Thoracic aorta (tissue), 2 donors: ENCODE data around the gene SP9. TPM values are rescaled to one million over a fixed set of nuclear protein-coding genes. Genes with fewer than 3 reads are reported as not detected.

Experiments used
- ATAC-seq: fragments of 150-250 bp; one replicate; pipeline ENCODE4 v1.8.0; 2017; ENCODE audit warnings: low read depth; ENCODE audit not compliant: insufficient number of reproducible peaks, low FRiP score
- DNase-seq: peaks from one replicate; pipeline ENCODE4 v3.0.0-alpha.2; 2020; ENCODE audit warnings: low spot score
- H3K27ac ChIP-seq, 2 donors: fragments of 200-600 bp; sonication (generic); 1 replicate in 1 of 2; 2 replicates in 1 of 2; pipeline ENCODE4 v1.5.1; 2016; ENCODE audit warnings: mild to moderate bottlenecking in 2 of 2, moderate library complexity in 2 of 2
- H3K27me3 ChIP-seq: fragments of 200-600 bp; sonication (generic); replicated peaks from 2 replicates; pipeline ENCODE4 v1.6.0; 2016; ENCODE audit warnings: mild to moderate bottlenecking; ENCODE audit not compliant: insufficient read depth
- H3K36me3 ChIP-seq: fragments of 200-600 bp; sonication (generic); one replicate; pipeline ENCODE4 v1.5.1; 2016
- H3K4me1 ChIP-seq, 2 donors: fragments of 200-600 bp; sonication (generic); 1 replicate in 1 of 2; 2 replicates in 1 of 2; pipeline versions ENCODE4 v1.5.1 to v1.6.0; 2016; ENCODE audit warnings: low read depth in 2 of 2, mild to moderate bottlenecking in 1 of 2; ENCODE audit not compliant: control insufficient read depth in 1 of 2
- H3K4me3 ChIP-seq: fragments of 200-600 bp; sonication (generic); 2 replicates; pipeline ENCODE4 v1.5.1; 2016; ENCODE audit warnings: mild to moderate bottlenecking
- H3K9me3 ChIP-seq: fragments of 200-600 bp; sonication (generic); 2 replicates; pipeline ENCODE4 v1.5.1; 2016
- total RNA-seq, 2 donors: library from RNA; depleted of rRNA; stranded (reverse); fragments of >200 nt; gene quantifications; one replicate each; pipeline versions ENCODE4 v1.1.0 to v1.2.3, GENCODE V29; 2016
- TF ChIP-seq, protein P1 (sequence below): fragments of 200-600 bp; sonication (generic); IDR thresholded peaks from one replicate; pipeline ENCODE4 v1.5.1; 2019; ENCODE audit warnings: antibody characterized with exemption

The SP9 gene
- not detected for total RNA-seq

DNA sequence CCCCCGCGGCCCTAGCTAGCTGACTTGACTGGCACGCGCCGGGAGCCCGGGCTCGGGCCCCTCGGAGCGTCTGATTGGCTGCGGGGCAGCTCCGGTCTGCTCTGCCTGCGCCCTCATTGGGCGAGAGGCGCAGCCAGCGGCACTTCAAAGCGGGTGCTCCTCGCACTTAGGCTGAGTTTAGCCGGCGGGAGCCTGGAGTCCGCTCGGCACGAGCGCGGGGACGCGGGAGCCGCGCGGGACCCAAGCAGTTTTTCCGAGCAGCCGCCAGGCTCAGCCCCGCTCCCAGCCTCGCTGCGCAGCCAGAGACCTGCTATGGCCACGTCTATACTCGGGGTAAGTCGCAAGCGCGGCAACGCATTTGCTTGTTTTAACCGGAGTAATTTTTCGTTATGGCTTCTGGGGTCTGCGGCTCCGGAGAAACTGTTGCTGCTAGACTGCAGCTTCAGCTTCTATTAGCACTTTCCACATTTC, at the start of gene SP9:
Gene SP9 (plus strand): TSS at position 174 of the 471 bp plus-strand sequence. CDS start 139 bp downstream, at position 313.
- peaks cover 84% of the 10 kb centered on the region for H3K27me3 ChIP-seq
- DNase-seq (no peak), ATAC-seq (no peak)
- H3K4me3 ChIP-seq: peak within 1 kb of the TSS; percentile 65
- no peak within 1 kb of the TSS for H3K27ac ChIP-seq
- no peaks in the 10 kb centered on the region for H3K36me3 ChIP-seq
- H3K9me3 ChIP-seq: no peaks in the 10 kb centered on the region
- peaks cover 19 to 36% of the 10 kb centered on the region in 2 donors for H3K4me1 ChIP-seq
- TF ChIP-seq, protein P1, sequence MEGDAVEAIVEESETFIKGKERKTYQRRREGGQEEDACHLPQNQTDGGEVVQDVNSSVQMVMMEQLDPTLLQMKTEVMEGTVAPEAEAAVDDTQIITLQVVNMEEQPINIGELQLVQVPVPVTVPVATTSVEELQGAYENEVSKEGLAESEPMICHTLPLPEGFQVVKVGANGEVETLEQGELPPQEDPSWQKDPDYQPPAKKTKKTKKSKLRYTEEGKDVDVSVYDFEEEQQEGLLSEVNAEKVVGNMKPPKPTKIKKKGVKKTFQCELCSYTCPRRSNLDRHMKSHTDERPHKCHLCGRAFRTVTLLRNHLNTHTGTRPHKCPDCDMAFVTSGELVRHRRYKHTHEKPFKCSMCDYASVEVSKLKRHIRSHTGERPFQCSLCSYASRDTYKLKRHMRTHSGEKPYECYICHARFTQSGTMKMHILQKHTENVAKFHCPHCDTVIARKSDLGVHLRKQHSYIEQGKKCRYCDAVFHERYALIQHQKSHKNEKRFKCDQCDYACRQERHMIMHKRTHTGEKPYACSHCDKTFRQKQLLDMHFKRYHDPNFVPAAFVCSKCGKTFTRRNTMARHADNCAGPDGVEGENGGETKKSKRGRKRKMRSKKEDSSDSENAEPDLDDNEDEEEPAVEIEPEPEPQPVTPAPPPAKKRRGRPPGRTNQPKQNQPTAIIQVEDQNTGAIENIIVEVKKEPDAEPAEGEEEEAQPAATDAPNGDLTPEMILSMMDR: no peak

DNA sequence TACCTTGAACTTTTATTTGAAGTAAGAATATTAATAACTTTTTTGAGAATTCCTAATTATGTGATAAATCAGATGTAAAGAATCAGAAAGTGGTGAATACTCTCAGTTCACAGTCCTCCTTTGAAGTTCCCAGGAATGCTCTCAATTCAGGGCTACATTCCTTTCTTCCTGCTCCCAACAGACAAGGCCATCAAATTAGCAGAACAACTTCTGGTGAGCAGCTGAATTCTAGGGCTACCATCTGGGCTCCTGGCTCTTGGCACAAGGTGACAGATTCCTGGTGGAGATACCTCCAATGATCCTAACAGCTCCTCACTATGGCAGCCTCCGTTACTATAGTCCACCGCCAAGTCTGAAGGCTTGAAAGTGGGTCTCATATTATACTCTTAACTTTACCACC, 48.6 kb upstream of the SP9 start:
- Histone ChIP-seq H3K4me1 (no peaks in the 10 kb centered on the region), H3K27ac (no peak overlapping the region), H3K27me3 (no peaks in the 10 kb centered on the region), H3K36me3 (no peaks in the 10 kb centered on the region), H3K9me3 (no peaks in the 10 kb centered on the region), H3K4me3 (no peak overlapping the region)
- DNase-seq: no peak
- TF ChIP-seq, protein P1: no peak
- no peak for ATAC-seq

DNA sequence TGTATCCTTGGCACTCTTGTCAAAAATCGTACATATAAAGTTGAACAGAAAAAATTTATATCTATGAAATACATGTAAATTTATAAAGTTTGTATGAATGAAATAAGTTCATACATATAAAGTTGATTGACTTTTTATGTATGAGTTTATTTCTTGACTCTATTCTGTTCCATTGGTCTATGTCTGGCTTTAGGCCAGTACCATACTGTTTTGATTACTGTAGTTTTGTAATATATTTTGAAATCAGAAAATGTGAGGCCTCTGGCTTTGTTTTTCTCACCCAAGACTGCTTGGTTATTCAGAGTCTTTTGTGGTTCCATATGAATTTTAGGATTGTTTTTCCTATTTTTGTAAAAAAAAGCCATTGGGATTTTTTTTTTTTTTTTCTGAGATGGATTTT, 41.8 kb upstream of the SP9 start:
- ATAC-seq (no peak), DNase-seq (no peak)
- Histone ChIP-seq H3K27me3 (no peaks in the 10 kb centered on the region), H3K36me3 (no peaks in the 10 kb centered on the region), H3K4me1 (no peaks in the 10 kb centered on the region), H3K27ac (no peak overlapping the region), H3K9me3 (peaks cover 5% of the 10 kb centered on the region), H3K4me3 (no peak overlapping the region)
- TF ChIP-seq, protein P1: no peak

DNA sequence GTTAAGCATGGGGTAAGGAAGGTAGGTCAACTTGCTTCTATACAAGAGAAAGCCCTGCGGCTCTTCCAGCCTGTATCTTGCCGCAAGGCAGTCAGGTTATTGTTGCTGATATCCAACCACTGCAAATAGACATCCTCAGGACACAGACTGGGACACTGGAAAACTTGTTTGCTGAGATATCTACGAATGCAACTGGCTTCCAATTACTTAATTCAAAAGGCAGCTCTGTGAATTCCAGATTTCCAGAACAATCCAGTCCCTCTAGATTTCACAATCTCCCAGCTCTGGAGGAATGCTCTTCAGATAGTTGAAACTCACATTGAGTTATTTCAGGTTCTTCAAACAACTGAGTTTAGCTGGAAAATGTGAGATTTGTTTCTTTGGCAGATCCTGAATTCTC, 34.6 kb upstream of the SP9 start:
- H3K9me3 ChIP-seq: no peaks in the 10 kb centered on the region
- TF ChIP-seq, protein P1: no peak
- H3K4me1 ChIP-seq: no peaks in the 10 kb centered on the region
- no peaks in the 10 kb centered on the region for H3K27me3 ChIP-seq
- no peak overlapping the region for H3K27ac ChIP-seq
- no peak overlapping the region for H3K4me3 ChIP-seq
- no peak for ATAC-seq
- no peak for DNase-seq
- H3K36me3 ChIP-seq: no peaks in the 10 kb centered on the region

DNA sequence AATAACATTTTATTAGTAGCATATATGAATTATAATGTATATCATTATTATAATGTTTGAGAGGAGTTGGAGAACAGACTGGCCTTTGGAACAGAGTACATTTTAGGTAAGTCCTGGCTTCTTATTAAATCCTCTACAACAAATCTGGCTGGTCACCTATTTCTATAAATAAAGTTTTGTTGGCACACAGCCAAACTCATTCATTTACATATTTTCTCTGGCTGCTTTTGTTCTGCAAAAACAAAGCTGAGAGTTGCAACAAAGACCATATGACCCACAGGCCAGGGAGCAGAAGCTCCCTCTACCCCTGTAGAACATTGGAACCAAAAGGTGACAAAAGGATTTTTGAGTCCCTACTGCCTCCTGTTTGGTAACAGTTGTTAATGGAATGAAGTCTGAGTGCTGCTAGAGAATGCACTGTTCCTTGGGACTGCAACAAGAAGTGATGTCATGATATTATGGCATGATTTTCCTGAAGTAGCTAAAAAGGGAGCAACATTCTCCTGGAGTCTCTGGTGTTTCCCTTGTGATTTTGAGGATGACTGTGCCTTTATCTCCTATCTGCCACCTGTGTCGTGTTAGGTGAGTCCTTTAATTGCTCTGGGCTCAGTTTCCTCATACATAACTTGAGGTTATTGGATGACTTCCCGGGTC, 22.0 kb upstream of the SP9 start:
- no peak overlapping the region for H3K27ac ChIP-seq
- no peak for ATAC-seq

More for the DNA sequence above, 22.0 kb upstream of the SP9 start:
- Histone ChIP-seq H3K9me3 (no peaks in the 10 kb centered on the region), H3K4me1 (peaks cover 0 to 3% of the 10 kb centered on the region in 2 donors), H3K27me3 (no peaks in the 10 kb centered on the region), H3K36me3 (no peaks in the 10 kb centered on the region), H3K4me3 (no peak overlapping the region)
- TF ChIP-seq, protein P1: no peak
- DNase-seq: no peak
